HAP-1 (cell line): ENCODE data around the gene MARK2.
A peak's percentile ranks its signal among the peaks of the same experiment; 100 is the strongest.

Experiments used
- DNase-seq, 2 experiments: peaks; one replicate each; pipeline ENCODE4 v3.0.0-alpha.2; 2016 to 2020; ENCODE audit warnings: low spot score in 2 of 2
- H3K27me3 ChIP-seq: fragments of 250-450 bp; sonication (Bioruptor Pico); 2 replicates; pipeline ENCODE4 v1.5.1; 2020; ENCODE audit warnings: low read depth, mild to moderate bottlenecking, moderate library complexity
- H3K36me3 ChIP-seq: fragments of 250-450 bp; sonication (Bioruptor Pico); replicated peaks from 2 replicates; pipeline ENCODE4 v1.5.1; 2020; ENCODE audit warnings: mild to moderate bottlenecking
- H3K4me1 ChIP-seq: fragments of 250-450 bp; sonication (Bioruptor Pico); 2 replicates; pipeline ENCODE4 v1.5.1; 2020; ENCODE audit warnings: mild to moderate bottlenecking
- H3K4me3 ChIP-seq: fragments of 250-450 bp; sonication (Bioruptor Pico); 2 replicates; pipeline ENCODE4 v1.5.1; 2020; ENCODE audit warnings: mild to moderate bottlenecking, moderate library complexity
- H3K9me3 ChIP-seq: fragments of 250-450 bp; sonication (Bioruptor Pico); 2 replicates; pipeline ENCODE4 v1.5.1; 2020; ENCODE audit warnings: mild to moderate bottlenecking, moderate library complexity
- in situ Hi-C: fragments of 300-500 bp; cut with MboI; formaldehyde crosslinking; loops from 3 replicates; pipeline ENCODE4 v1.14.3; 2020; ENCODE audit warnings: low sequenced_read_pairs, inconsistent platforms, mixed read lengths

Gene MARK2

DNA sequence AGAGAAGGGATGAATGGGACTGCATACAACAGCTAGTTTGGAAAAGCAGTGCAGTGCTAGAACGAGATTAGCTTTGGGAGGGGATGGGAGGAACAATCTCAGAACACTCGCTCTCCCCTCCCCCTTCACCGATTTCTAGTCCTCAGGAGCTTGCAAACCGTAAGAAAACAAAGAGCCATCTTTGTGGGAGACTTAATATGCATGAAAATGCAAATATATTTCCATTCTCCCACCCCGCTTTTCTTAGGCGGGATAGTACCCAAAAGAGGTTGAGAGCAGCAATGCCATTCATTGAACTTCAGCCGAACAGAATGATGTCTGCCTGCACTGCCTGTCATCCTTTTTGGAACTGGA lies 24.6 kb upstream of the MARK2 start:
- peaks cover 12% of the 10 kb centered on the region for H3K4me1 ChIP-seq
- peak overlapping the region; percentile 77 for H3K4me3 ChIP-seq
- no peaks in the 10 kb centered on the region for H3K27me3 ChIP-seq
- no peaks in the 10 kb centered on the region for H3K9me3 ChIP-seq
- peak; percentile 31 to 66 for DNase-seq
- H3K36me3 ChIP-seq: peaks cover 41% of the 10 kb centered on the region
- in situ Hi-C loops: no loop called here

DNA sequence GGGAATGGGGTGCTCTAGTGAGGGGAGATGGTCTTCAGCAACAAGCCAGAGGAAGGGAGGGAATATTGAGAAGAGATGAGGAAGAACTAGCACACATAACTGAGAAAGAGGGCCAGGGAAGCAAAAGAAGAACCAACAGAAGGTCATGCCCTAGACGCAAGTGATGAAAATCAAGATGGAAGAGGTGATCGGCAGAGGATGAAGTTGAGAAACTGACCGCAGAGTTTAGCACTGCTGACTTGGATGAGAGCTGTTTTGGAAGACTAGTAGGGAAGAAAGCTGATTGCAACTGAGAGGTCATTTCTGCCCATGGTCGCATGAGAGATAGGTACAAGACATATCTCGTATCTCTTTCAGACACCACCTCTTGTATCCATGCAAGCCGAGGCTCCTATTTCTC lies 22.7 kb upstream of the MARK2 start:
- Histone ChIP-seq H3K27me3 (no peaks in the 10 kb centered on the region), H3K36me3 (peaks cover 56% of the 10 kb centered on the region), H3K4me1 (peaks cover 12% of the 10 kb centered on the region), H3K4me3 (no peak overlapping the region), H3K9me3 (no peaks in the 10 kb centered on the region)
- in situ Hi-C loops: loop anchor here (5.0 kb wide), 1 partner anchor 49 kb away; the partner anchor contains the start of gene ZFTA
- DNase-seq: no peak

- peaks cover 62% of the 10 kb centered on the region for H3K36me3 ChIP-seq
- H3K4me3 ChIP-seq: no peak overlapping the region
- H3K9me3 ChIP-seq: no peaks in the 10 kb centered on the region
Measured at GRCh38 chr11:63816732-63817131, 22.2 kb upstream of the MARK2 start.

GRCh38 chr11:63817758-63818498 lies 21.0 kb upstream of the MARK2 start:
- peaks cover 72% of the 10 kb centered on the region for H3K36me3 ChIP-seq
- DNase-seq: no peak
- no peaks in the 10 kb centered on the region for H3K27me3 ChIP-seq
- no peaks in the 10 kb centered on the region for H3K9me3 ChIP-seq
- in situ Hi-C loops: loop anchor here (5.0 kb wide), 1 partner anchor 51 kb away; the partner anchor contains the start of gene ZFTA
- H3K4me3 ChIP-seq: no peak overlapping the region
- peaks cover 7% of the 10 kb centered on the region for H3K4me1 ChIP-seq

More at GRCh38 chr11:63816732-63817131, 22.2 kb upstream of the MARK2 start:
- H3K4me1 ChIP-seq: peaks cover 12% of the 10 kb centered on the region
- in situ Hi-C loops: loop anchor here (5.0 kb wide), 1 partner anchor 49 kb away; the partner anchor contains the start of gene ZFTA
- DNase-seq: no peak
- H3K27me3 ChIP-seq: no peaks in the 10 kb centered on the region

GRCh38 chr11:63818609-63819008 lies 20.3 kb upstream of the MARK2 start:
- no peaks in the 10 kb centered on the region for H3K27me3 ChIP-seq
- H3K4me3 ChIP-seq: no peak overlapping the region
- no peaks in the 10 kb centered on the region for H3K9me3 ChIP-seq
- no peak for DNase-seq
- in situ Hi-C loops: loop anchor here (5.0 kb wide), 1 partner anchor 51 kb away; the partner anchor contains the start of gene ZFTA
- peaks cover 78% of the 10 kb centered on the region for H3K36me3 ChIP-seq
- H3K4me1 ChIP-seq: peaks cover 6% of the 10 kb centered on the region; the same call in 1 of the 2 replicates

- Histone ChIP-seq H3K4me3 (no peak overlapping the region), H3K9me3 (no peaks in the 10 kb centered on the region), H3K36me3 (peaks cover 86% of the 10 kb centered on the region), H3K27me3 (no peaks in the 10 kb centered on the region), H3K4me1 (no peaks in the 10 kb centered on the region)
- in situ Hi-C loops: no loop called here
- DNase-seq: no peak
Measured at GRCh38 chr11:63821411-63821810, 17.5 kb upstream of the MARK2 start.

DNA sequence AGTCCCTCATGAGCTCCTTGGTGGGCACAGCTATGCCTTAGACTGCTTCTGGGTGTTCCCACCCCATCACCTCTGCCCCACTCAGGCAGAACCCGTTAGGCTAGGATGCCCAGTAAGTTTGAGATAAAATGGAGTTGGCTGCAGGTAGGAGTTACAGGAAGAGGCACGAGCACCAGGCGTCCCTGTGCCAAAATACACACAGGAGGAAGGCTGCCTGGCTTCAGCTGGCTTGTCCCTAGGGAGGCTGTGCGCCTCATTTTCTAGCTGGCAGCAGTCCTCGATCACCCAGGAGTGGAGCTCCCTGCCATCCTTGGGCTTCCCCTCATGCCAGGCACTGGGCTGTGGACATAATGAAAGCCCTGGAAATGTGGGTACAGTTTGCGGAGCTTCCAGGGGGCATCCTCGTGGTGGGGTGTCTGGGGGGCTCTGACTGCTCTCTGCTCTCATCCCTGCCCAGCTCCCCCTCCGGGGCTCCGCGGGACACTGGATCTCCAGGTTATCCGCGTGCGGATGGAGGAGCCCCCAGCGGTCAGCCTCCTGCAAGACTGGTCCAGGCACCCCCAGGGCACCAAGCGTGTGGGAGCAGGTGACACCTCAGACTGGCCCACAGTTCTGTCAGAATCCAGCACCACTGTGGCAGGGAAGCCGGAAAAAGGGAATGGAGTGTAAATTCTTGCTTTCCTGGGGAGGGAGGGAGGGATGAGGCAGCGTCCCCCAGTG lies 12.3 kb upstream of the MARK2 start:
- Histone ChIP-seq H3K27me3 (no peaks in the 10 kb centered on the region), H3K4me1 (no peaks in the 10 kb centered on the region), H3K4me3 (no peak overlapping the region), H3K9me3 (no peaks in the 10 kb centered on the region), H3K36me3 (peaks cover 48% of the 10 kb centered on the region)
- in situ Hi-C loops: no loop called here
- DNase-seq: no peak

DNA sequence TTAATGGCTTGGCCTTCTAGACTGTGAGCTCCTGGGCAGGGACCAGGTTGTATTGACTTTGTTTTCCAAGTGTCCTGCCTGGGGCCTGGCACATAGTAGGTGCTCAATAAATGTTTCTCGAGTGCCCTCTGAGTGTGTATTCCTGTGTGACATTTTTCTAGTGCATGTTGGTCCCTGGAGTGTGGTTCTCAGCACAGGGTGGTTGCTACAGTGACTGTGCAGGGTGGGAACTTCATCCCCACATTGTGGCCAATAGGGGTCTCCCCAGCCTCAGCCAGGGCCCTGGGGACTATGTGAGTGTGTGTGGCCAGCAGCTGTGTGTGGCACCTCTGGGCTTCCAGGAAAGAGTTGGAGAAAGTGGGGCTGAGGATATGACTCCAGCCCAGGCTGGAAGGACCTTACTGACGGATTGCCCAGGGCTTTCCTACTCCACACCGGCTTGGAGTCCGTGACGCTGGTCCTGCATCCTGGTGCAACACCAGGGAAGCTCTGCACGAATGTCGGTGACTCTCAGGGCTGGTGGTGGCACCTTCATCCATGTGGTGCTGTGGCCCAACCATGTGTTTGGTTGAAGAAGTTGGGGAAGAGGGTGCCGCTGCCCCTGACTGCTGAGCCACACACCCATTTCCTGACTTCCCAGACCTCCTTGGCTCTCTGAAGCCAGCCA lies 9.0 kb upstream of the MARK2 start:
- peak in 1 of 2 experiments; percentile 50 for DNase-seq
- Histone ChIP-seq H3K4me3 (no peak overlapping the region), H3K27me3 (no peaks in the 10 kb centered on the region), H3K4me1 (no peaks in the 10 kb centered on the region), H3K9me3 (no peaks in the 10 kb centered on the region), H3K36me3 (peaks cover 20% of the 10 kb centered on the region)
- in situ Hi-C loops: no loop called here

DNA sequence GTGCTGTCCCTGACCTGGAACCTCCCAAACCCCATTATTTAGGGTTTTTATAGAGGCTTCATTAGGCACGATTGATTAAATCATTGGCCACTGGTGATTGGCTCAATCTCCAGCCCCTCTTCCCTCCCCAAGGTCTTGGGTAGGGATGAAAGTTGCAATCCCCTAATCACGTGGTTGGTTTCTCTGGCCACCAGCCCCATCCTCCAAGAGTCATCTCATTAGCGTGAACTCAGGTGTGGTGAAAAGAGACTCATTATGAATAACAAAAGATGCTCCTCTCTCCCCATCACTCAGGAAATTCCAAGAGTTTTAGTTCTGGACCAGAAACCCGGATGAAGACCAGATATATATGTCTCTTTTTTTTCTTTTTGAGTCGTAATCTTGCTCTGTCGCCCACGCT lies 7.6 kb upstream of the MARK2 start:
- Histone ChIP-seq H3K4me1 (no peaks in the 10 kb centered on the region), H3K9me3 (no peaks in the 10 kb centered on the region), H3K27me3 (no peaks in the 10 kb centered on the region), H3K36me3 (peaks cover 9% of the 10 kb centered on the region; the same call in 1 of the 2 replicates), H3K4me3 (no peak overlapping the region)
- peak in 1 of 2 experiments; percentile 13 for DNase-seq
- in situ Hi-C loops: no loop called here

DNA sequence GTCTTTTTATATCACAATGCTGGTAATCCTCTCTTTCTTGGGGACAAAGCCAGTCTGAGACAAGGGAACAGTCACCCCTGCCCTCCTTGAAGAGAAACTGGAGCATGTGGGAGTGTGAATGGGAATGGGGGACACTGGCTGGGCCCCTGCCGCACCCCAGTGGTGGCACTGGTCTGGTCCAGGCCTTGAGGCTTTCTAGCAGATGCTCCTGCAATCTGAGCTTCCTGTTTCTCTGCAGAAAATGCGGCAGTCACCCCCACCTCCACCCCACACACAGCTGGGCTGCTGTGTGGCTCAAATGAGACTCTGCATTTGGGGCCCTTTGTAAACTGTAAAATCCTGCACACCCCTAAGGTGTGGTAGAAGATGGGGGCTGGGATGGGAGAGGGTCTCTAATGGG lies 6.6 kb upstream of the MARK2 start:
- H3K27me3 ChIP-seq: no peaks in the 10 kb centered on the region
- H3K4me3 ChIP-seq: no peak overlapping the region
- H3K4me1 ChIP-seq: no peaks in the 10 kb centered on the region
- H3K9me3 ChIP-seq: no peaks in the 10 kb centered on the region
- DNase-seq: no peak
- in situ Hi-C loops: no loop called here
- 0 out of 2 replicates have a peak, but pooled peaks cover 4% of the 10 kb centered on the region for H3K36me3 ChIP-seq

DNA sequence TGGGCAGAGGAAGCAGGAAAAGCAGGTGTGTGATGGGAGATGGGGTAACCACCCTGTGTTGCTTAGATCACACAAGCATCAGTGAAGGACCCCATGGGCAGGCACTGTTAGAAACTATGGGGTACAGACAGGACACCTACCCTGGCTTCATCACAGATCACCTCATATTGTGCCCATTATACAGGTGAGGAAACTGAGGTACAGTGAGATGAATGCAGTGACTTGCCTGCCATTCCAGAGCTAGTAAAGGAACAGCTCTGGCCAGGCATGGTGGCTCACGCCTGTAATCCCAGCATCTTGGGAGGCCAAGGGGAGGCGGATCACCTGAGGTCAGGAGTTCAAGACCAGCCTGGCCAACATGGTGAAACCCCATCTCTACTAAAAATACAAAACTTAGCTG lies 5.9 kb upstream of the MARK2 start:
- in situ Hi-C loops: no loop called here
- H3K4me1 ChIP-seq: no peaks in the 10 kb centered on the region
- H3K27me3 ChIP-seq: no peaks in the 10 kb centered on the region
- 0 out of 2 replicates have a peak, but pooled peaks cover 4% of the 10 kb centered on the region for H3K36me3 ChIP-seq
- no peaks in the 10 kb centered on the region for H3K9me3 ChIP-seq
- DNase-seq: no peak
- no peak overlapping the region for H3K4me3 ChIP-seq

- in situ Hi-C loops: loop anchor here (5.0 kb wide), 2 partner anchors 113 to 313 kb away; no protein-coding TSS in a partner anchor
- 0 out of 2 replicates have a peak, but pooled peaks cover 3% of the 10 kb centered on the region for H3K4me1 ChIP-seq
Measured at GRCh38 chr11:63834535-63835157, 4.3 kb upstream of the MARK2 start.

DNA sequence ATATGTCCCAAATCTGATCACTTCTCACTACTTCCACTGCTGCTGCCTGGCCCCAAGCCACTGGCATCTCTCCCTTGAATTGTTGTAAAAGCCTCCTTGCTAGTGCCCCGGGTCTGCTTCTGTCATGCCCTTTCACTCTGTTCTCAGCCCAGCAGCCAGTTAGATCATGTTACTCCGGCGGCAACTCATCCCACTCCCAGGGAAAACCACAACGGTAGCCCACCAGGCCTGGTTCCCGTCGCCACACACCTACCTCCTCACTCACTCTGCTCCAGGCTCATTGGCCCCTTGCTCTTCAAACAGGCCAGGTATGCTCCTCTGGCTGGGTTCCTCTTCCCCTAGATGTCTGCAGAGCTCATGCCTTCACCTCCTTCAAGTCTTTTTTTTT lies 3.8 kb upstream of the MARK2 start:
- in situ Hi-C loops: loop anchor here (5.0 kb wide), 2 partner anchors 112 to 312 kb away; no protein-coding TSS in a partner anchor
- no peak for DNase-seq
- Histone ChIP-seq H3K9me3 (no peaks in the 10 kb centered on the region), H3K4me3 (no peak overlapping the region), H3K36me3 (peaks cover 6% of the 10 kb centered on the region), H3K27me3 (no peaks in the 10 kb centered on the region), H3K4me1 (0 out of 2 replicates have a peak, but pooled peaks cover 3% of the 10 kb centered on the region)

More at GRCh38 chr11:63834535-63835157, 4.3 kb upstream of the MARK2 start:
- DNase-seq: no peak
- H3K36me3 ChIP-seq: peaks cover 4% of the 10 kb centered on the region
- H3K27me3 ChIP-seq: no peaks in the 10 kb centered on the region
- no peaks in the 10 kb centered on the region for H3K9me3 ChIP-seq
- no peak overlapping the region for H3K4me3 ChIP-seq
